HepG2 (cell line): Measurements from ENCODE around the gene LSMEM2. TPM values are rescaled to one million over a fixed set of nuclear protein-coding genes. Genes with fewer than 3 reads are reported as not detected.

Source experiments
- BCL3 ChIP-seq: sonication (generic); formaldehyde crosslinking; IDR thresholded peaks from 2 replicates; pipeline ENCODE4 v1.5.1; 2020; ENCODE audit warnings: mild to moderate bottlenecking, missing genetic modification reagents, moderate library complexity
- E2F1 ChIP-seq: sonication (generic); formaldehyde crosslinking; IDR thresholded peaks from 2 replicates; pipeline ENCODE4 v1.5.0; 2020; ENCODE audit warnings: missing genetic modification reagents
- FOSL1 ChIP-seq: sonication (generic); formaldehyde crosslinking; IDR thresholded peaks from 2 replicates; pipeline ENCODE4 v1.9.0; 2021; ENCODE audit warnings: missing genetic modification reagents, borderline replicate concordance
- GTF2F1 ChIP-seq: fragments of 150-350 bp; IDR thresholded peaks from 2 replicates; pipeline ENCODE4 v1.6.1; 2014; ENCODE audit warnings: low read length
- HIC2 ChIP-seq: sonication (generic); formaldehyde crosslinking; IDR thresholded peaks from 2 replicates; pipeline ENCODE4 v1.9.0; 2022; ENCODE audit warnings: low read depth, missing genetic modification reagents
- HNRNPUL1 ChIP-seq: fragments of 200-400 bp; formaldehyde crosslinking; IDR thresholded peaks from 2 replicates; pipeline ENCODE4 v1.6.1; 2017; ENCODE audit warnings: low read depth, mild to moderate bottlenecking, low read length, moderate library complexity
- IKZF1 ChIP-seq: fragments of 450-650 bp; IDR thresholded peaks from 2 replicates; pipeline ENCODE4 v1.7.1; 2016
- JUN ChIP-seq: sonication (generic); formaldehyde crosslinking; IDR thresholded peaks from 2 replicates; pipeline ENCODE4 v1.4.0; 2020; ENCODE audit warnings: mild to moderate bottlenecking, missing genetic modification reagents
- MIER3 ChIP-seq: IDR thresholded peaks from 2 replicates; pipeline ENCODE4 v1.6.1; 2016; ENCODE audit warnings: missing compliant biosample characterization, borderline replicate concordance
- NFKBIZ ChIP-seq: IDR thresholded peaks from 2 replicates; pipeline ENCODE4 v1.6.1; 2018; ENCODE audit warnings: missing genetic modification reagents, missing compliant biosample characterization
- PCBP2 ChIP-seq: fragments of 200-400 bp; formaldehyde crosslinking; optimal IDR thresholded peaks from 2 replicates; pipeline ENCODE3; 2018; ENCODE audit warnings: low read length, low read depth; ENCODE audit not compliant: poor library complexity, severe bottlenecking
- PRDM15 ChIP-seq: sonication (generic); formaldehyde crosslinking; IDR thresholded peaks from 2 replicates; pipeline ENCODE4 v1.4.0; 2020; ENCODE audit warnings: missing genetic modification reagents
- TBL1XR1 ChIP-seq: fragments of 150-350 bp; IDR thresholded peaks from 2 replicates; pipeline ENCODE4 v1.6.1; 2014; ENCODE audit warnings: borderline replicate concordance, low read length; ENCODE audit not compliant: partially characterized antibody
- THAP11 ChIP-seq: IDR thresholded peaks from 2 replicates; pipeline ENCODE4 v1.6.1; 2016; ENCODE audit warnings: missing biosample characterization, missing genetic modification reagents
- YEATS4 ChIP-seq: sonication (generic); formaldehyde crosslinking; IDR thresholded peaks from 2 replicates; pipeline ENCODE4 v1.4.0; 2020; ENCODE audit warnings: missing genetic modification reagents, borderline replicate concordance
- ZNF160 ChIP-seq: sonication (generic); formaldehyde crosslinking; IDR thresholded peaks from 2 replicates; pipeline ENCODE4 v1.8.0; 2022; ENCODE audit warnings: mild to moderate bottlenecking, inconsistent platforms, missing genetic modification reagents
- ZNF280B ChIP-seq: sonication (generic); formaldehyde crosslinking; IDR thresholded peaks from 2 replicates; pipeline ENCODE4 v1.5.0; 2020; ENCODE audit warnings: missing genetic modification reagents, mild to moderate bottlenecking, borderline replicate concordance
- ZNF558 ChIP-seq: sonication (generic); formaldehyde crosslinking; IDR thresholded peaks from 2 replicates; pipeline ENCODE4 v1.9.0; 2022; ENCODE audit warnings: mild to moderate bottlenecking, missing genetic modification reagents, borderline replicate concordance
- ZNF607 ChIP-seq: sonication (generic); formaldehyde crosslinking; IDR thresholded peaks from 2 replicates; pipeline ENCODE4 v1.5.1; 2020; ENCODE audit warnings: missing genetic modification reagents, mild to moderate bottlenecking, borderline replicate concordance
- ZNF792 ChIP-seq: IDR thresholded peaks from 2 replicates; pipeline ENCODE4 v1.6.1; 2016
- polyA plus RNA-seq, 8 experiments: library from polyadenylated mRNA; depleted of rRNA in 3 of 8; stranded (reverse) in 7 of 8; unstranded in 1 of 8; fragments of >200 nt; fragmentation: Illumina TruSeq in 4 of 8; extraction: Trizol in 4 of 8; gene quantifications; 2 replicates each; pipeline versions ENCODE4 v1.2.1 to v1.2.3, GENCODE V29; 2011 to 2016; ENCODE audit warnings: low read depth in 4 of 8, missing spikeins in 1 of 8, mixed read lengths in 1 of 8; ENCODE audit not compliant: insufficient read depth in 1 of 8
- total RNA-seq, 5 experiments: library from RNA; depleted of rRNA; stranded (reverse); fragments of >200 nt; fragmentation: Illumina TruSeq; extraction: Trizol; gene quantifications; 2 replicates each; pipeline ENCODE4 v1.2.3, GENCODE V29; 2016; ENCODE audit warnings: low read depth in 1 of 5

The LSMEM2 gene
- total and polyA plus RNA-seq, 2 of the 13 experiments (the other 11 are each of a cell fraction or from before 2014, with no cell fraction given) = 0.07 to 0.41 TPM

- TF ChIP-seq PRDM15 (no peak), JUN (no peak), ZNF558 (CRISPR knock-in tag) (no peak), YEATS4 (CRISPR knock-in tag) (no peak; the same call in 1 of the 2 replicates), MIER3 (CRISPR knock-in tag) (no peak; the same call in 1 of the 2 replicates), TBL1XR1 (no peak), ZNF792 (CRISPR knock-in tag) (no peak), ZNF607 (CRISPR knock-in tag) (peak; percentile 78; the same call in 1 of the 2 replicates), GTF2F1 (no peak), THAP11 (peak; percentile 92), IKZF1 (no peak), BCL3 (CRISPR knock-in tag) (0 out of 2 replicates have a peak, but pooled peaks have one; percentile 73), E2F1 (peak; percentile 81), PCBP2 (no peak), NFKBIZ (0 out of 2 replicates have a peak, but pooled peaks have one; percentile 31), HNRNPUL1 (no peak), HIC2 (CRISPR knock-in tag) (no peak), FOSL1 (CRISPR knock-in tag) (no peak), ZNF160 (CRISPR knock-in tag) (no peak), ZNF280B (CRISPR knock-in tag) (peak; percentile 71; the same call in 1 of the 2 replicates)
These were observed 49.2 kb downstream of the LSMEM2 start, which contains the start of gene TUSC2 (continued) for GRCh38 chr3:50327943-50328691.
